NCI-H146 (cell line): ENCODE results near the gene ARHGAP6.
A peak's percentile ranks its signal among the peaks of the same experiment; 100 is the strongest.
"Not testable (repeated sequence)": the region's sequence is repeated elsewhere in the genome, so short reads cannot be mapped to it uniquely, and the experiment has no call there.

Source experiments
- DNase-seq: peaks from one replicate; lab custom pipeline; 2025; lab: John Stamatoyannopoulos, UW

ARHGAP6 gene

DNA sequence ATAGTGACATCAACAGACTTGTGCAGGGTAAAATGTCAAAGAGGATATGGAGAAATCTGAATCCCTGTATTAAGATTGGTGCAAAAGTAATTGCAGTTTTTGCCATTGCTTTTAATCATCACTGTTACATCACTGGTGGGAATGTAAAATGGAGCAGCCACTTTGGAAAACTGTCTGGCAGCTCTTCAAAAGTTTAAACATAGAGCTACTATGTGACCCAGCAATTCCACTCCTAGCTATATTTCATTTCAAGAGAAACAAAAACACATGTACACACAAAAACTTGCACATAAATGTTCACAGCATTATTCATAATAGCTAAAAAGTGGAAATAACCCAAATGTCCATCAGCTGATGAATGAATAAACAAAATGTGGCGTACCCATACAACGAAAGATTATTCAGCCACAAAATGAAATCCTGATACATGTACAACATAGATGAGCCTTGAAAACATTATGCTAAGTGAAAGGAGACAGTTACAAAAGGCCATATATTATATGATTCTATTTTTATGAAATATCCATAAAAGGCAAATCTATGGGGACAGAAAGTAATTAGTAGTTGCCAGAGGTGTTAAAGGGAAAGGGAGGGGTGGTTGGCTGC lies 266.1 kb downstream of the ARHGAP6 start:
- DNase-seq: no peak

DNA sequence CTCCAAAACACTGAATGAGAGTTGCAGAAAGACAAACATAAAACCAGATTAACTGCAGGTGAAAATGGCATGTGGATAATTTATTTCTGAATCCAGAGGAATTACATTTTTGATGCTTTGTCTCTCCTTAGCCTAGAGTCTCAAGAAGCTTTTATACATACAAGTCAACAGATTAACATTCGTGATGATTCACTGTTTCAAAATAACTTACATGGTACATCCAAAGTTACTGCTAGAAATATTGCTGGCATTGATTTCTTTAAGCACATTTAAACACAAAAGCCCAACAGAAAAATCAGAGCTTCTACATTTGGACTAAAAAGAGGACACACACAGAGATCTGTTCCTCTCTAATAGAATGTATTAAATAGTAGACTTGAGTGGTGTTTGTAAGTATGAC lies 266.9 kb downstream of the ARHGAP6 start:
- no peak for DNase-seq

DNA sequence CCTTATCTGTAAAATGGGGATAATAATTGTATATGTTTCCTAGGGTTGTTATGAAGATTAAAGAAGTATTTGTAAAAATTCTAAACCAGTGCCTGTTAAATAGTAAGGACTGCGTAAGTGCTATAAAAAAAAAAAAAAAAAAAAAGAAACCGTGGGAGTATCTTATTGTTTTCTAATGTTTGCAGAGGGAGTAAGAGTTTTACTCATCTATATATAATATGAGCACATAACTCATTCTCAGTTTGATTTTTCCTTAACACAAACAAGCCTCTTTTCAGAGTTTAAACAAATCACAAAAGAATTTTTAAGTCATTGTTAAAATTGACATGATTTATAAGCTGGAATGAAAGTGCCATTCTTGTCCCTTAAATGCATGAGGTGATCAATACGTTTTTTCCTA lies 267.6 kb downstream of the ARHGAP6 start:
- no peak for DNase-seq

DNA sequence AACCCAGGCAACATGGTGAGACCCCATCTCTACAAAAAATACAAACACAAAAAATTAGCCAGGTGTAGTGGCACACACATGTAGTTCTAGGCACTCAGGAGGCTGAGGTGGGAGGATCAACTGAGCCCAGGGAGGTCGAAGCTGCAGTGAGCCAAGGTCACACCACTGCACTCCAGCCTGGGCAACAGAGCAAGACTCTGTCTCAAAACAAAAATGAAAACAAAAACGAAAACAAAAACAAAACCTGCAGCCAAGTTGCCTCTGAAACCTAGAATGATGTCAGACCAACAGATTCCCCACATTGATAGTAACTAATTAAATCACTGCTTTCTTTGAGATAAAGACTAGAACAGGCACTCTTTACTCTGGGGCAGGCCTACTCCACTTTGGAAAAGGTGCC lies 268.0 kb downstream of the ARHGAP6 start:
- no peak for DNase-seq

DNA sequence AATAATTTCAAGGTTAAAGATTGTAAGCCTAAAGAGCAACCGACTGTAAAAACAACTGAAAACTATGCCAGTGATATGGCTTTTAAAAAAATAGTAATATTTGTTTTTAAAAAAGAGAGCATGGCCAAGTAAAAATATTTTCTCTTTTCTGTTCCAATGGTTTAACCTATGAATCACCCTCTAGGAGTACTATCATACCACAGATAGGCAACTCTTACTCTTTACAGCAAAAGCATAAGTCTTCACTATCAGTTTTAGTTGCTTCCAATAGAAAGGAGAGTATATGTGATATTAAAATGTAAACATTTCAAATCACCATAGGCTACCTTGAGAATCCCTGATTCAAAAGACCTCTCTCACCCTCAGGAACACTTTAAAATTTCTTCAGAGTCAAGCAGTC lies 269.9 kb downstream of the ARHGAP6 start:
- DNase-seq: no peak

DNA sequence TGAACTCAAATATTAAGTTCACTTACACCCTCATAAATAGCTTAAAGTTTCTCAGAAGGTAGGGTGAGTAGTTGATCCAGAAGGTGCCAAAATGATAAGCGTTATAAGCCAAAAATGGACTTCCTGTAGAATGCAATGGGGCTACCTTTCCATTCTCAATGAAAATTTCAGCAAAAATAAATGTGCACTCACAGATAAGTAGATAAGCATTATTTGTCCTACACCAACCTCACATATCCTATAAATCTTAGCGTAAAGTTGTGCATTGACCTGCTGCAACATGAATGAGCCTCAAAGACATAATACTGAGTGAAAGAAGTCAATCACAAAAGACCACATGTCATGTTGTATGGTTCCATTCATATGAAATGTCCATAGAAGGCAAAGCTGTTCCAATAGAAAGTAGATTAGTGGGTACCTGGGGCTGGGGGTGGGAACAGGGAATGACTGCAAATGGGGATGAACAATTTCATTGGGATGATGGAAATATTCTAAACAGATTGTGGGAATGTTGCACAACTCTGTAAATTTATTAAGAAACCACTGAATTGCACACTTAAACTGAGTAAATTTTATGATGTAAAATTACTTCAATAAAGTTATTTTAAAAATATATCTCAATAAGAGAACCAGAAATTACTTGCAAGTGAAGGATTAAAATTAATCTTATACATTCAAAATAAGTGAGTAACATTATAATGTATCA lies 271.6 kb downstream of the ARHGAP6 start:
- no peak for DNase-seq

DNA sequence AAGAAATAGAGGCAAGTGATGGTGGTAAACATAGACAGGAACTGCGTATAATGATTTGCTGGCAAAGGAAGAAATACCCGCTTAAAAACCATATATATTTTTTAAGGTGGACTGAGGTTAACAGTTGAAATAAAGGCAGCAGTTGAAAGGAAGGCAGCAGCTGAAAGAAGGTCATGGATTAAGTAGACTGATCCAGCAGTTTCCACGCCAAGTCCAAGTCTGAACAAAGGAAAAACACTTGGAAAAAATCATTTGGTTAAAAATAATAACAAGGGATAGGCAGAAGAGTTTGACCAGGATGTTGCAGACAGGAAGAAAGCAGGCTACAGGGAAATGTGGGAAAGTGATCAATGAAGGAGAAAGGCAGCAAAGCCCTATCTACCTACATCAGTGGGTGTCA lies 278.9 kb downstream of the ARHGAP6 start:
- DNase-seq: no peak

DNA sequence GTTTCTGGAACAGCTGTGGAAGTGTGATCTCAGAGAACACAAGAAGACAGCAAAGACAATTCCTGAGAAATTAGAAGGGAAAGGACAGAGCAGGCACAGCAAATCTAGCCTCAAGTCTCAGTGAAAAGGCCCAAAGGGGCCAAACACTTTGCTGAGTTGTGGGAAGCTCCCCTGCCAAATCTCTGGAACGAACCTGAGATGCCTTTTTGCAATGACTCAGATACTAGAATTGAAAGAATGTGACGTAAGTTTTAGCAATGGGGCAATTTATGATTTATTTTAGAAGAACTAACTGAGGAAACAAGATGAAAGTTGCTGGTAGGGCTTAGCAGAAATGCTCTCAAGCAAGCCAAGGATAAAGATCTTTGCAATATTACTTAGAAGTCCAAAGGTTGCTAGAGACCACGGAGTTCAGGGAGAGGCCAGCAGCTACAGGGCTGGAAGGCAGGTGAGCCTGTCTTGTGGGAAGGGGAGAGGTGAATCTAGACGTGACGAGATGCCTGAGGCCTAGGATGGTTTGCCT lies 279.7 kb downstream of the ARHGAP6 start:
- DNase-seq: no peak

DNA sequence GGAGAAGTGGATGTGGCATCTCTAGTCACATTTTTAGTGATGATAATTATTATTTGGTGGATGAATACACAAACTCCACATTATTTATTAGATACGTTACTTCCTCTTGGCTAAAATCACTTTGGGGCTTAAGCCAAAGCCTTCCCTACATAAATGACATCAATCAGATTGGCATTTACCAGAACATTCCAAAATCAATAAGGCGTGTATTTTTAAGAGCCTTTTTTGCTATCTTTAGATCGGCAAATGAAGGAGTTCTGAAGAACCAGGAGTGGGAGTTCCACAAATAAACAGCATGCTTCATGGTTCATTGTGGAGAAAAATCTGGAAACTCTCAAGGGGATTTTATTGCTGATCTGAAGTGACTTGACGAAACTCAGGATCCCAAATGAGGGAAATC lies 282.8 kb downstream of the ARHGAP6 start:
- DNase-seq: no peak

DNA sequence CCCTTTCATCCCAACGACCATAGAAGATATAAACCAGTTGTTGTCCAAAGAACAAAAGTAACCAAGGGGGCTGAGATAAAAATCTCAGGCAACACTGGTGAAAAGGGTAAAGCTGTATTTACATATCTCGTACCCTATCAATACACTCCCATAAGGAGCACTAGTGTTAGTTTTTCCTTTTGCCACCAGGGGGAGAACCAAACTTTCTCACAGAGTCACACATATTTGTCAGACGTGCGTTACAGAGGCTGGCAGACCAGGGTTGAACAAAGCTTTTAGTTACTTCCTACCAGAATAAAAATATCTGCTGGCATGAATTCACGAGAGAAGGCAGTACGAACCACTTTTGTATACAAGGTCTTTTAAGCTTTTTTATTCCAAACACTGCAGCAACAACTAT lies 284.3 kb downstream of the ARHGAP6 start:
- DNase-seq: peak; percentile 27

DNA sequence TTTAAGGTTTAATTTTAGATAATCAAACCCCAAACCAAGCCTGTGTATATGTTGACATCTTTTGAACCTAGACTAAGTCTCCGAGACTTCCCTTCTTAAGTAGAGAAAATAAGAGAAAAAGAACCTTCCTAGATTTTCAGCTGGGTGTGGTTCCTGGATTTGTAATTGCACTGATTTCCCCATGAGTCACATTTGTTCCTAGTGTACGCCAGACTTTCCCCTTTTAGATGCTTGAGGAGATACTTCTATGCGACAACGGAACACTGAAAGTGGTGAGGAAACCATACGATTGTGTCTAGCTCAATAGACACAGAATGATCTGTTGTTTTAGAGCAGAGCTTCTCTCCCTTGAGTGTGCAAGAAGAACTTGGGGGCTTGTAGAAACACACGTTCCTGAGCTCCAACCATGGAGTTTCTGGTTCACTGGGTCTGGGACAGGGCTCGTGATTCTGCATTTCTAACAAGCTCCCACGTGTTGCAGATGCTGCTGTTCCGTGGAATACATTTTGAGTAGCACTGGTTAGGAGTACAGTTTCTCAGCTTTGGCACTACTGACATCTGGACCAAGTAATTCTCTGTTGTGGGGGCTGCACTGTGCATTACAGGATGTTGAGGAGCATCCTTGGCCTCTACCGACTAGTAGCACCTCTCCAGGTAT lies 285.4 kb downstream of the ARHGAP6 start:
- no peak for DNase-seq

DNA sequence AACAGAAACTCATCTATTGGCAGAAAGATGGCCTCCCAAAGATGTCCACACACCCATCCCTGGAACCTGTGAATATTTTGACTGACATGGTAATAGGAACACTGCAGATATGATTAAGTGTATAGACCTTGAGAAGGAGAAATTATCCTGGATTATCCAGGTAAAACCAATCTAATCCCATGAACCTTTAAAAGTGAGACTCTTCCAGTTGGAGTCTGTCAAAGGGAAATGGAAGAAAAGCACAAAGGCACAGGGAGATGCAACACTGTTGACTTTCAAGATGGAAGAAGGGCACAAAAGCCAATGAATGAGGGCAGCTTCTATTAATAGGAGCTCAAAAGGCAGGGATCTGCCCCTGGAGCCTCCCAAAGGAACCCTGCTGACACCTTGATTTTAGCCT lies 289.6 kb downstream of the ARHGAP6 start:
- DNase-seq: no peak

DNA sequence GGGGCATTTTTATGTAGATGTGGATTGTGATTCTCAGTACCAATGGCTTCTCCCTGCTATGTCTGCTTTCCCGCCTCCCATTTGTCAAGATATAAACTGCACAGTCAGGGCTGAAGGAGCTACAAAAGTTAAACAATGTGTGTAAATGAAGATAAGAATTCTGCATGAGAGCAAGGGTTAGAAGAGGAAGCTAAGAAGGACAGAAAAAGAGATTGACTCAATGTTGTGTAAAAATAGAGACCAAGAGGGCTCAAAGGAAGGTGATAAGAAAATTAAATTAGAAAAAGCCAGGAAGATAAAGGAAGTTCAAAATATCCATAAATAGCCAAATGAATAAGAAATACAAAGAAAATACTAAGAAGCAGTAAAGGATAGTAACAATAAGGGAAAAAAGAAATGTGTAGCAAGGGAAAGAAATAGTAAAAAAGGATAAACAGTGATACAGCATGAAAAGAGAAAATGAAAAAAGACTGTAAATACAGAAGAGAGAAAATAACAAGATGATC lies 290.1 kb downstream of the ARHGAP6 start:
- no peak for DNase-seq

DNA sequence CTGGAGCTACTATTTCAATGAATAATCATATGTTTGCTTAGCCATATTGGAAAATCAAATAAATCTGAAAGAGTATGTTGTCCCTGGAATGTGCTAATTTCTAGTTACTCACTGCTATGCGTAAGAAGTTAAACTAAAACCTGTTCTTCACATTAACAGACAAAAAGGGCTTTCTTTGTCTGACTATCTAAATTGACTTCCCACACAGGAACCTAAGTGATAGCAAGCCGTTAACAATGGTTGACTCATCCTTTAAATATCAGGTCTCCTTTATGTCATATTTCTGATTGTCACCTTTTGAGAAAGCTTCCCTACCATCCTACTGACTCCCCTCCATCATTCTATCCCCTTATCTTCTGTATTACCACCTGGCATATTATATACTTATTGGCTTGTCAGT lies 291.1 kb downstream of the ARHGAP6 start:
- no peak for DNase-seq

DNA sequence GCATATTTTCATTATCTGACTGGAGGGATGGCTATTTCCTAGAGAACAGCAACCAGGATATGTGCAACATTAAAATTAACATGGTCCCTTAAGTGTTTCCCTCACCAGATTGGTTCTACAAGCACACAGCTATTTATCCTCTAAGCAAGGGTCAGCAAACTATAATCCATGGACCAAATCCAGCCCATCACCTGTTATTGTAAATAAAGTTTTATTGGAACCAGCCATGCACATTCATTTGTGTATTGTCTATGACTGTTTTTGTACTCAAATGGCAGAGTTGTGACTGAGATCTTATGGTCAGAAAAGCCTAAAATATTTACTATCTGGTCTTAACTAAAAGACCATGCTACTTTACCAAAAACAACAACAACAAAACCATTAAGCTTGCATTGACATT lies 294.6 kb downstream of the ARHGAP6 start:
- DNase-seq: no peak

DNA sequence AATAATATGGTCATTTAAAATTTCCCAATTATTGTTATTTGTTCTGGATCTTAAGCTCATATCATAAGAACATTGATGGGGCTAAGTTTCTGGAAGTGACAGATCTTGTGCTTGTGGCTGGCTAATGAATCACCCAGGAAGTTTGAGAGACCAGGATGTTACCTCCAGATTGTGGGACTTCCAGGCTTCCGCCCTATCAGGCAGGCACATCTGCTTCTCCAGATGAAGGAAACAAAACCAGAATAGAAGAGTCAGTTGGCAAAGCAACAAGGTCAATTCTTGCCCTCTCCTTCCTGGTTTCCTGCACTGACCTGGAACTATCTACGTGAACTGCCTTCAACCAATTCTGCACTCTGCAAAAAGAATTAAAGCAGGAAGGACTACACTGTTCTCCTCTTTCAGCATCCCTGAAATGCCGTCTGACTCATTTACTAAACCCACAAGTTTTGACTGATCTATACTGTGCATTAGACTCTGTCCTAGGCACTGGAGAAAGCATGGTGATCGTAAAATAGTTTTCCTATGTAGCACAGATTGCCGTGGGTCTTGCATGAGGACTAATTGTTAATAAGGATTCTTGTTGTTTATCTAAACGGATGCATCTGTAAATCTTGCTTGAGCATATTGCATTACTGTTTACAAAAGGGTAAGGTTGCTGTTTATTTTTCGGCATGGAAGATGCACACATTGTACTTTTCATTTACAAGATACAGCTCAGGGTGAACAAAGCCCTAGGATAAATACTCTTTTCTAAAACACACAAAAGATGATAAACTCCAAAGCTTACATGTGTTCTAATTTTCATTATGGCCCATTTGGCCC lies 297.9 kb downstream of the ARHGAP6 start:
- DNase-seq: no peak

DNA sequence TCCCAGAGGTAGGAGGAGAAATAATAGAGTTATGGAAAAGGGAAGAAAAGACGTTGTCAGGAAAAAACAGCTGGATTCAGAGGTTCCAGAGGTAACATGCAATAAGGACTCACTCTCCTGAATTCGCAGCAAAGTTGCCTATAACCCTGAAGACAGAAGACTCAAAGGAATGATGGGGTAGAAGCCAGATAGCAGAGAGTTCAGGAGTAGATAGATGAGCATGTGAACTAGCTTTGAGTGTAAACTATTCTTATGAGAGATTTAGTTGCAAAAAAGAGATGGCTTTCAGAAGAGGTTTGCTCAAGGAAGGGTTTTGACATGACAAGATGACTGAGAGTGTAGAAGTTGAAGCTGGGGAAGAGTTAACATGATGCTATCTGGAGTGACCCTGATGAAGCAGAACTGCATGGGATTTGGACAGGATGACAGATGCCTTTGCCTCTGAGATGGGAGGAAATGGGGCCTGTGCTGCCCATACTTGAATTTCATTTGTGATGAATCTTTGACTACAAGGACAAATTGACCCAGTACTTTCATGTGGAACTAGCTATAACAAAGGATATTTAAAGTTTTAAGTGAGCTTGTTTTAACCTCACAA lies 298.6 kb downstream of the ARHGAP6 start:
- no peak for DNase-seq

DNA sequence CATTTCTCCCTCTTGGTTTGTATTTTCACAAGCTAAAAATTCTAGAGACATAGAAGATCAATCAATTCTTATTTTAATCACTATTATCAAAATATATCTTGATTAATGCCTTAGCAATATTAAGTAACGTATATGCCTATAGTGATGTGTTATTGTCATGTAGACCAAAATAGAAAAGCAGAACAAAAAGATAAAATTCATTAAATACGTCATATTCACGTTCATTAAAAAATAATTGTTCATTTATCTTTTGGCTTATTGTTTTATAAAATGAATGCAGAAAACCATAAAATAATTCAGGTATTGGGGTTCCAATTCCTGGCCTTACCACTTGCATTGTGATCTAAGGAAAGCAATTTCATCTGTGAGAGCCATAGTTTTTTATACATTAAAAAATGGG lies 300.3 kb downstream of the ARHGAP6 start:
- no peak for DNase-seq

DNA sequence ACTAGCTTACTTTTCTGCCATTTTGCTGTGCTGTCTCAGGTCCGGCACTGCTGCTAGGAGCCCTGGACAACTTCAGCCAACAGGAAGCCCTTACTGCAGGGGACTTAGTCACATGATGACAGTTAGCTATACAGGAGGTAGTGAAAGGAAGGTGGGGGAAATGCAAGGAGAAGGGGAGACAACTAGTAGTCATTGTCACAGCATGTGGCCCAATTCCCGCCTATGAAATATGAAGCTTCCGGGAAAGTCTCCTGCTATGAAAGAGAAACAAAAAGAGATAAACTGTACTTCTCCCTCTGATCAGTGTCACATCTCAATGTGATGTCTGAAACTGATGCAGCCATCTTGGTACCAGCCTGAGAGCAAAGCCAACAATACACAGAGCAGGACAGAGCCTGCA lies 300.9 kb downstream of the ARHGAP6 start:
- DNase-seq: no peak

DNA sequence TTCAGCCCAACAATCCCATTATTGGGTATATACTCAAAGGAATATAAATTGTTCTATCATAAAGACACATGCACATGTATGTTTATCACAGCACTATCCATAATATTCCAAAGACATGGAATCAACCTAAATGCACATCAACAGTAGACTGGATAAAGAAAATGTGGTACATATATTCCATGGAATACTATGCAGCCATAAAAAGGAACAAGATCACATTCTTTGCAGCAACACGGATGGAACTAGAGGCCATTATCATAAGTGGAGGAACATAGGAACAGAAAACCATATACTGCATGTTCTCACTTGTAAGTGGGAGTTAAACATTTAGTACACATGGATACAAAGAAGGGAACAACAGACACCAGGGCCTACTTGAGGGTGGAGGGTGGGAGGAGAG lies 301.9 kb downstream of the ARHGAP6 start:
- DNase-seq: not testable (repeated sequence)

DNA sequence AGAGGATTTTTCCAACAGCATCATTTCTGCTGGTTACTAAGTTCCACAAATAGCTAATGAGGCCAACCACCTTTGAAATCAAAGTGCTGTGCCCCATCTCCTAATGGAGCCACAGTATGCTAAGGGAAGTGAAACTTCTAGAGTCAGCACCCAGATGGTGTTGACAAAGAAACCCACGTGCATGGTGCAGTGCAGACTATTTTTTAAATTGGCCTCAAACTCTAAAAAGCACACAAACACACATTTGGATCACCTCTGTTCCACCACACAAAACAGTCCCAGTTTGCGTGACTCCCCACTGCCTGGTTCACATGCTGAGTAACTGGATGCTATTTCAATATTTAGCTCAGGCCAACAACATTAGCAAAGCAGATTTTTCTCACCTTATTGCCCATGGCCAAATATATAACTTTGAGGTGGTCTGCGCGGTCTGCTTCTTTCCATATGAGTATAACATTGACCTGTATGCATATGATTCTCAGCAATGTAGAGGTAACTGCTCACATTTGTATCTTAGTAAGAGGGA lies 302.6 kb downstream of the ARHGAP6 start:
- DNase-seq: no peak

DNA sequence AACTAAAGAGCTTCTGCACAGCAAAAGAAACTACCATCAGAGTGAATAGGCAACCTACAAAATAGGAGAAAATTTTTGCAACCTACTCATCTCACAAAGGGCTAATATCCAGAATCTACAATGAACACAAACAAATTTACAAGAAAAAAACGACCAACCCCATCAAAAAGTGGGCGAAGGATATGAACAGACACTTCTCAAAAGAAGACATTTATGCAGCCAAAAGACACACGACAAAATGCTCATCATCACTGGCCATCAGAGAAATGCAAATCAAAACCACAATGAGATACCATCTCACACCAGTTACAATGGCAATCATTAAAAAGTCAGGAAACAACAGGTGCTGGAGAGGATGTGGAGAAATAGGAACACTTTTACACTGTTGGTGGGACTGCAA lies 304.1 kb downstream of the ARHGAP6 start:
- not testable (repeated sequence) for DNase-seq
